Spleen (tissue), 7 donors: Measurements from ENCODE around the gene IL17RD.

ENCODE experiments used
- POLR2A ChIP-seq, 3 donors: fragments of 450-650 bp; IDR thresholded peaks; one replicate each; pipeline ENCODE4 v1.5.1; 2017; ENCODE audit warnings: antibody characterized with exemption in 3 of 3, mild to moderate bottlenecking in 1 of 3
- TF ChIP-seq, protein P1 (sequence below), 11 experiments: fragments of 200-600 bp in 7 of 11; fragments of 450-650 bp in 4 of 11; sonication (generic) in 4 of 11; IDR thresholded peaks in 8 of 11; conservative IDR thresholded peaks in 3 of 11; 1 replicate in 7 of 11; 2 replicates in 4 of 11; pipeline versions ENCODE4 v1.4.0 to v1.8.0; 2016 to 2021; ENCODE audit warnings: antibody characterized with exemption in 11 of 11, inconsistent platforms in 4 of 11, mild to moderate bottlenecking in 1 of 11
- donor health status: DM: no; HTN: no; CAD: no; lungs with moderate emphysema.
- donor health status: DM: no; HTN: no; CAD: no.
- donor health status: DM: no; HTN: no; CAD: no.

DNA sequence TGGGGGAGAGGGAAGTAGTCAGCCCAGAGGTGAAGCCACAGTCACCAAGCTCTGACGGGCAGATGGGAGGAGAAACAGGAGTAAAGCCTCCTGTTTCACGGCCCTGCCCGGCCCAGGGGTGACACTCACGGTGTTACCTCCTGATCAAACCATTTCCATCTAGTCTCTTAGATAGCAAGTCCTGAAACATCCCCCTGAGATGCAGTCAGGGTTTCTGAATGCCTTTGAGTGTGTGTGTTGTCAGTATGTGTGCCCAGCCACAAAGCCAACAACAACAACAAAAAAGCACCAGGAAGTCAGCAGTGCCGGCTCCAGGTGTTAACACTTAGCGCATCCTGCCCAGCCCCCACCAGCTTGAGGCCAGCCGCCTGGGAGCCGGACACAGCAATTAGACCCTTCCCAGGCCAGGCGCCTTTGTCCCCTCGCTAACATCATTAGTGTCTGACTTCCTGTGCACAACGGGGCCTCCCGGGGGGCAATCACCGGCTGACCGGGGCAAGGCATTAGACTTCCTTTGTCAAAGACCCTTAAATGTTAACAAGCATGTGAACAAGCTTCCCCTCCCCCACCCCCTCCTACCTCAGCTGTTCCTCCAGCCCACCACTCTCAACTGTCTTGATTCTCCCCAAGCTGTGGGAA lies 34.5 kb downstream of the IL17RD start:
- TF ChIP-seq, protein P1, sequence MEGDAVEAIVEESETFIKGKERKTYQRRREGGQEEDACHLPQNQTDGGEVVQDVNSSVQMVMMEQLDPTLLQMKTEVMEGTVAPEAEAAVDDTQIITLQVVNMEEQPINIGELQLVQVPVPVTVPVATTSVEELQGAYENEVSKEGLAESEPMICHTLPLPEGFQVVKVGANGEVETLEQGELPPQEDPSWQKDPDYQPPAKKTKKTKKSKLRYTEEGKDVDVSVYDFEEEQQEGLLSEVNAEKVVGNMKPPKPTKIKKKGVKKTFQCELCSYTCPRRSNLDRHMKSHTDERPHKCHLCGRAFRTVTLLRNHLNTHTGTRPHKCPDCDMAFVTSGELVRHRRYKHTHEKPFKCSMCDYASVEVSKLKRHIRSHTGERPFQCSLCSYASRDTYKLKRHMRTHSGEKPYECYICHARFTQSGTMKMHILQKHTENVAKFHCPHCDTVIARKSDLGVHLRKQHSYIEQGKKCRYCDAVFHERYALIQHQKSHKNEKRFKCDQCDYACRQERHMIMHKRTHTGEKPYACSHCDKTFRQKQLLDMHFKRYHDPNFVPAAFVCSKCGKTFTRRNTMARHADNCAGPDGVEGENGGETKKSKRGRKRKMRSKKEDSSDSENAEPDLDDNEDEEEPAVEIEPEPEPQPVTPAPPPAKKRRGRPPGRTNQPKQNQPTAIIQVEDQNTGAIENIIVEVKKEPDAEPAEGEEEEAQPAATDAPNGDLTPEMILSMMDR (IDR thresholded peaks at IDR 0.05 in 8 of 11, conservative IDR thresholded peaks at IDR 0.05 in 3 of 11): no peak
- TF ChIP-seq POLR2A (IDR thresholded peaks at IDR 0.05): no peak
